Mammary epithelial cell (primary cell): ENCODE data around the gene GMPS.

Experiments
- CTCF ChIP-seq, 2 donors: IDR thresholded peaks in 1 of 2; conservative IDR thresholded peaks in 1 of 2; 2 replicates each; pipeline ENCODE4 v1.5.1; 2011 to 2012; ENCODE audit warnings: inconsistent platforms in 2 of 2, low read length in 2 of 2, mild to moderate bottlenecking in 2 of 2, control low read depth in 1 of 2, low read depth in 1 of 2; ENCODE audit not compliant: insufficient read depth in 1 of 2; ENCODE audit errors: extremely low read depth in 1 of 2
- EZH2 ChIP-seq: IDR thresholded peaks from 2 replicates; pipeline ENCODE4 v1.6.1; 2012; ENCODE audit warnings: low read length, inconsistent platforms, borderline replicate concordance

- no peak for TF ChIP-seq CTCF (conservative IDR thresholded peaks at IDR 0.05 in 1 of 2, IDR thresholded peaks at IDR 0.05 in 1 of 2; ENCODE audit: extremely low read depth in 1 of 2, insufficient read depth in 1 of 2, low read depth in 1 of 2, low read length in 2 of 2)
- TF ChIP-seq EZH2: no peak
These were observed 9.8 kb downstream of the GMPS start for GRCh38 chr3:155880286-155880685.
